H1 (cell line): ENCODE data around the gene ZNF689. TPM values are rescaled to one million over a fixed set of nuclear protein-coding genes. Genes with fewer than 3 reads are reported as not detected.

Source experiments
- CTCF ChIA-PET: fragments of 300-600 bp; sonication (Branson Sonifier 250); formaldehyde crosslinking; loops from one replicate; lab custom pipeline; 2021; ENCODE audit not compliant: partially characterized antibody; lab: Charles Lee
- POLR2A ChIA-PET: fragments of 300-600 bp; sonication (Branson Sonifier 250); formaldehyde crosslinking; loops from one replicate; lab custom pipeline; 2021; ENCODE audit warnings: inconsistent platforms; ENCODE audit not compliant: partially characterized antibody; lab: Charles Lee
- DNase-seq, 2 experiments: peaks; one replicate each; pipeline versions ENCODE4 v3.0.0 to v3.0.0-alpha.2; 2010 to 2022; ENCODE audit warnings: low spot score in 2 of 2, low read depth in 1 of 2, mixed read lengths in 1 of 2
- FAIRE-seq: peaks from 2 replicates; lab custom pipeline; 2011; peaks lifted over from hg19 to GRCh38; lab: Jason Lieb, UNC
- H2AFZ ChIP-seq: 2 replicates; pipeline ENCODE4 v1.8.1; 2012; ENCODE audit warnings: low read length, inconsistent platforms
- H2AK5ac ChIP-seq: 2 replicates; pipeline ENCODE4 v1.6.1; 2013; ENCODE audit warnings: low read depth, low read length
- H2BK120ac ChIP-seq: replicated peaks from 2 replicates; pipeline ENCODE3; 2013; ENCODE audit warnings: low read depth, low read length, inconsistent platforms
- H2BK12ac ChIP-seq: 2 replicates; pipeline ENCODE4 v1.6.1; 2013; ENCODE audit warnings: low read depth, low read length
- H2BK15ac ChIP-seq: 2 replicates; pipeline ENCODE4 v1.6.1; 2013; ENCODE audit warnings: low read length
- H2BK20ac ChIP-seq: 2 replicates; pipeline ENCODE4 v1.6.1; 2013; ENCODE audit warnings: low read length
- H2BK5ac ChIP-seq: 2 replicates; pipeline ENCODE4 v1.6.1; 2013; ENCODE audit warnings: low read depth, low read length
- H3K14ac ChIP-seq: 2 replicates; pipeline ENCODE4 v1.6.1; 2013; ENCODE audit warnings: inconsistent platforms; ENCODE audit not compliant: insufficient read length
- H3K18ac ChIP-seq: 2 replicates; pipeline ENCODE4 v1.6.1; 2013; ENCODE audit warnings: low read length; ENCODE audit errors: extremely low read depth
- H3K23ac ChIP-seq: 2 replicates; pipeline ENCODE4 v1.6.1; 2013; ENCODE audit warnings: inconsistent platforms; ENCODE audit not compliant: insufficient read length
- H3K23me2 ChIP-seq: 2 replicates; pipeline ENCODE4 v1.6.1; 2013; ENCODE audit warnings: low read depth, low read length
- H3K27ac ChIP-seq: 2 replicates; pipeline ENCODE4 v1.6.1; 2011; ENCODE audit warnings: low read depth, low read length, inconsistent platforms
- H3K27me3 ChIP-seq, 4 experiments: replicated peaks in 1 of 4; 1 replicate in 1 of 4; 2 replicates in 3 of 4; pipeline versions ENCODE4 v1.6.1 to v1.8.1; 2011 to 2013; ENCODE audit warnings: low read length in 3 of 4, mild to moderate bottlenecking in 3 of 4, inconsistent platforms in 2 of 4, mixed read lengths in 2 of 4, moderate library complexity in 1 of 4; ENCODE audit not compliant: control insufficient read depth in 3 of 4, insufficient read depth in 3 of 4; ENCODE audit errors: extremely low read depth in 1 of 4
- H3K36me3 ChIP-seq, 4 experiments: 2 replicates each; pipeline versions ENCODE4 v1.6.1 to v1.8.1; 2011 to 2013; ENCODE audit warnings: mild to moderate bottlenecking in 4 of 4, low read length in 3 of 4, moderate library complexity in 2 of 4, control low read depth in 1 of 4, inconsistent platforms in 1 of 4; ENCODE audit not compliant: insufficient read depth in 4 of 4, control insufficient read depth in 2 of 4
- H3K4ac ChIP-seq: replicated peaks from 2 replicates; pipeline ENCODE3; 2013; ENCODE audit warnings: low read length, low read depth, mixed read lengths, inconsistent platforms; ENCODE audit not compliant: insufficient read length
- H3K4me1 ChIP-seq, 4 experiments: replicated peaks in 1 of 4; 1 replicate in 1 of 4; 2 replicates in 3 of 4; pipeline versions ENCODE4 v1.6.1 to v1.8.1; 2011 to 2013; ENCODE audit warnings: low read length in 3 of 4, inconsistent platforms in 2 of 4, mixed read lengths in 1 of 4; ENCODE audit not compliant: insufficient read depth in 4 of 4, control insufficient read depth in 3 of 4
- H3K4me2 ChIP-seq, 2 experiments: 2 replicates each; pipeline versions ENCODE4 v1.6.1 to v1.8.1; 2011 to 2013; ENCODE audit warnings: low read depth in 2 of 2, low read length in 2 of 2, control low read depth in 1 of 2, inconsistent platforms in 1 of 2, mild to moderate bottlenecking in 1 of 2; ENCODE audit not compliant: insufficient read depth in 1 of 2
- H3K4me3 ChIP-seq, 4 experiments: fragments of 200-600, 300-600 bp in 1 of 4; sonication (generic), shearing (Covaris generic), sonication (Bioruptor Twin) in 1 of 4; 2 replicates each; pipeline versions ENCODE4 v1.5.1 to v1.8.1; 2011 to 2016; ENCODE audit warnings: low read length in 4 of 4, low read depth in 3 of 4, control low read depth in 2 of 4, inconsistent platforms in 2 of 4, mild to moderate bottlenecking in 2 of 4, mixed read lengths in 1 of 4, moderate library complexity in 1 of 4; ENCODE audit not compliant: insufficient read depth in 2 of 4; ENCODE audit errors: extremely low read depth in 1 of 4
- H3K56ac ChIP-seq: replicated peaks from 2 replicates; pipeline ENCODE3; 2013; ENCODE audit warnings: low read depth, mild to moderate bottlenecking, mixed read lengths, low read length, inconsistent platforms; ENCODE audit not compliant: insufficient read length
- H3K79me1 ChIP-seq: 2 replicates; pipeline ENCODE4 v1.6.1; 2013; ENCODE audit warnings: low read depth, low read length, control low read depth
- H3K79me2 ChIP-seq, 2 experiments: 2 replicates each; pipeline versions ENCODE4 v1.6.1 to v1.8.1; 2012 to 2013; ENCODE audit warnings: low read length in 2 of 2, mild to moderate bottlenecking in 2 of 2, inconsistent platforms in 1 of 2; ENCODE audit not compliant: insufficient read depth in 2 of 2, control insufficient read depth in 1 of 2
- H3K9ac ChIP-seq, 4 experiments: replicated peaks in 1 of 4; 1 replicate in 1 of 4; 2 replicates in 3 of 4; pipeline versions ENCODE4 v1.6.1 to v1.8.1; 2011 to 2013; ENCODE audit warnings: low read depth in 3 of 4, low read length in 3 of 4, control low read depth in 2 of 4, mild to moderate bottlenecking in 2 of 4, moderate library complexity in 2 of 4, inconsistent platforms in 1 of 4; ENCODE audit errors: extremely low read depth in 1 of 4
- H3K9me3 ChIP-seq, 2 experiments: 2 replicates each; pipeline versions ENCODE4 v1.6.1 to v1.8.1; 2012 to 2013; ENCODE audit warnings: mild to moderate bottlenecking in 2 of 2, moderate library complexity in 2 of 2, control low read depth in 1 of 2, inconsistent platforms in 1 of 2, low read depth in 1 of 2, low read length in 1 of 2, mixed read lengths in 1 of 2; ENCODE audit not compliant: insufficient read depth in 2 of 2
- H4K20me1 ChIP-seq, 2 experiments: replicated peaks in 1 of 2; 2 replicates each; pipeline versions ENCODE3 to v1.8.1; 2011 to 2013; ENCODE audit warnings: inconsistent platforms in 2 of 2, low read length in 2 of 2, mild to moderate bottlenecking in 1 of 2; ENCODE audit not compliant: insufficient read depth in 2 of 2, control insufficient read depth in 1 of 2
- H4K5ac ChIP-seq: 2 replicates; pipeline ENCODE4 v1.6.1; 2013; ENCODE audit warnings: low read length, low read depth, mixed read lengths, inconsistent platforms; ENCODE audit not compliant: insufficient read length
- H4K8ac ChIP-seq: 2 replicates; pipeline ENCODE4 v1.8.0; 2013; ENCODE audit warnings: mild to moderate bottlenecking, moderate library complexity, low read length, inconsistent platforms; ENCODE audit not compliant: insufficient read depth; ENCODE audit errors: extremely low read depth
- H4K91ac ChIP-seq: replicated peaks from 2 replicates; pipeline ENCODE3; 2013; ENCODE audit warnings: low read length, mixed read lengths, inconsistent platforms; ENCODE audit not compliant: insufficient read length
- JUND ChIP-seq: IDR thresholded peaks from 2 replicates; pipeline ENCODE4 v1.6.1; 2011; ENCODE audit warnings: mild to moderate bottlenecking, improper control_type of control experiment, low read length
- WGBS, 2 experiments: shearing (Covaris generic) in 1 of 2; methylation state at CpG; one replicate each; pipeline versions ENCODE4 v1.1.6 to v1.1.7; 2013 to 2015; ENCODE audit warnings: low lambda C conversion rate in 2 of 2, mixed read lengths in 2 of 2, inconsistent platforms in 1 of 2, low coverage in 1 of 2, missing lambda C conversion rate in 1 of 2; ENCODE audit not compliant: insufficient replicate concordance in 2 of 2, insufficient coverage in 1 of 2, insufficient read length in 1 of 2; ENCODE audit errors: extremely low coverage in 1 of 2, missing lambda C conversion rate in 1 of 2; 5-methylcytosine and 5-hydroxymethylcytosine counted together
- polyA plus RNA-seq, 7 experiments: library from polyadenylated mRNA; depleted of rRNA in 3 of 7; stranded (reverse) in 5 of 7; unstranded in 2 of 7; fragments of >200 nt in 5 of 7; fragments of 200-250 nt in 2 of 7; gene quantifications; 1 replicate in 5 of 7; 2 replicates in 1 of 7; 4 replicates in 1 of 7; pipeline versions ENCODE4 v1.2.1 to v1.2.3, GENCODE V29; 2011 to 2013; ENCODE audit warnings: missing spikeins in 2 of 7, mixed read lengths in 2 of 7
- total RNA-seq: library from RNA; stranded (reverse); fragmentation: NEBNext Ultra II Directional; extraction: Animal tissue kit (Norgen Biotek cat#: 25700); gene quantifications from 2 replicates; pipeline ENCODE4 v1.2.1, GENCODE V29; 2021

ZNF689 gene
- total and polyA plus RNA-seq, 2 of the 8 experiments (the other 6 are each of a cell fraction or from before 2014, with no cell fraction given) = 14.3 to 15.3 TPM

GRCh38 chr16:30655815-30656347 lies 45.7 kb upstream of the ZNF689 start:
- no peak overlapping the region for H2BK15ac ChIP-seq
- no peak overlapping the region for H4K91ac ChIP-seq
- no peak overlapping the region for H2BK20ac ChIP-seq
- H4K5ac ChIP-seq = no peak overlapping the region
- H2AK5ac ChIP-seq = no peak overlapping the region
- no peak overlapping the region for H3K4me2 ChIP-seq
- FAIRE-seq = no peak
- H3K4me3 ChIP-seq = no peak overlapping the region
- WGBS, 2 experiments = 92% methylated on average over 12 of the region's 12 CpGs; no CpG with 5 or more reads in 1 of the 2 experiments
- no peak overlapping the region for H2BK120ac ChIP-seq
- H3K23me2 ChIP-seq = peaks cover 14% of the 10 kb centered on the region; the same call in 1 of the 2 replicates
- peaks cover 9 to 11% of the 10 kb centered on the region in 2 experiments for H4K20me1 ChIP-seq
- no peak overlapping the region for H4K8ac ChIP-seq
- TF ChIP-seq JUND = no peak
- TF ChIP-seq, all 59 proteins: peak for 0
- no peak overlapping the region for H3K56ac ChIP-seq
- H3K27me3 ChIP-seq = peaks cover 2 to 29% (median 22%) of the 10 kb centered on the region in 4 experiments
- H3K4ac ChIP-seq = no peak overlapping the region
- ChIA-PET CTCF (interaction anchor here (1.0 to 8.2 kb wide), 6 partner anchors 13 to 564 kb away, joined by 3 to 48 read pairs (median 3); partner anchors contain the start of gene TBX6), POLR2A (interaction anchor here (0.6 to 1.3 kb wide), 2 partner anchors 19 to 226 kb away, joined by 3 to 4 read pairs; partner anchors contain the start of gene DCTPP1)
- no peaks in the 10 kb centered on the region; a peak in 1 of 8 replicates for H3K36me3 ChIP-seq
- no peak overlapping the region for H2BK12ac ChIP-seq
- H3K9ac ChIP-seq = no peak overlapping the region
- H3K9me3 ChIP-seq = no peaks in the 10 kb centered on the region
- H3K79me1 ChIP-seq = 0 out of 2 replicates have a peak, but pooled peaks cover 2% of the 10 kb centered on the region
- H3K27ac ChIP-seq = no peak overlapping the region
- no peaks in the 10 kb centered on the region for H3K79me2 ChIP-seq
- no peak overlapping the region for H3K14ac ChIP-seq
- DNase-seq = no peak
- no peak overlapping the region for H3K23ac ChIP-seq
- no peak overlapping the region for H2BK5ac ChIP-seq
- no peak overlapping the region for H3K18ac ChIP-seq
- peaks cover 2 to 13% (median 7%) of the 10 kb centered on the region in 4 experiments; a peak in 6 of 7 replicates for H3K4me1 ChIP-seq
- H2AFZ ChIP-seq = no peak overlapping the region
